CD4-positive, alpha-beta T cell treated with Interleukin-10 for 1 hour (primary cell): ENCODE results near the gene SEL1L2.

Experiments
- DNase-seq: peaks from one replicate; pipeline ENCODE4 v3.0.0-alpha.2; 2020

SEL1L2 gene

GRCh38 chr20:13927171-13927570 is 63.2 kb downstream of the SEL1L2 start:
- no peak for DNase-seq

GRCh38 chr20:13922241-13922640 is 68.2 kb downstream of the SEL1L2 start:
- no peak for DNase-seq

- DNase-seq = no peak
Measured at GRCh38 chr20:13915284-13915683, 75.1 kb downstream of the SEL1L2 start.

- DNase-seq = no peak
Measured at GRCh38 chr20:13913572-13913971, 76.8 kb downstream of the SEL1L2 start.

GRCh38 chr20:13913131-13913530 is 77.3 kb downstream of the SEL1L2 start:
- no peak for DNase-seq

GRCh38 chr20:13910492-13910891 is 79.9 kb downstream of the SEL1L2 start:
- no peak for DNase-seq

GRCh38 chr20:13909067-13909466 is 81.3 kb downstream of the SEL1L2 start:
- no peak for DNase-seq

- DNase-seq = no peak
Measured at GRCh38 chr20:13904766-13905165, 85.6 kb downstream of the SEL1L2 start.

- no peak for DNase-seq
Measured at GRCh38 chr20:13900496-13900895, 89.9 kb downstream of the SEL1L2 start.

GRCh38 chr20:13898012-13898612 is 92.3 kb downstream of the SEL1L2 start:
- no peak for DNase-seq

GRCh38 chr20:13891575-13891974 is 98.8 kb downstream of the SEL1L2 start:
- no peak for DNase-seq

- no peak for DNase-seq
Measured at GRCh38 chr20:13884803-13885202, 105.6 kb downstream of the SEL1L2 start.

GRCh38 chr20:13883425-13883824 is 107.0 kb downstream of the SEL1L2 start:
- no peak for DNase-seq

GRCh38 chr20:13878566-13878965 is 111.8 kb downstream of the SEL1L2 start:
- DNase-seq = no peak

GRCh38 chr20:13877793-13878192 is 112.6 kb downstream of the SEL1L2 start:
- no peak for DNase-seq

- no peak for DNase-seq
Measured at GRCh38 chr20:13875265-13875811, 115.1 kb downstream of the SEL1L2 start.

GRCh38 chr20:13874394-13875157 is 115.8 kb downstream of the SEL1L2 start:
- no peak for DNase-seq

- DNase-seq = no peak
Measured at GRCh38 chr20:13873831-13874230, 116.6 kb downstream of the SEL1L2 start.

- DNase-seq = no peak
Measured at GRCh38 chr20:13870170-13870748, 120.2 kb downstream of the SEL1L2 start.

- no peak for DNase-seq
Measured at GRCh38 chr20:13868331-13868730, 122.1 kb downstream of the SEL1L2 start.

- DNase-seq = no peak
Measured at GRCh38 chr20:13865791-13866351, 124.5 kb downstream of the SEL1L2 start.

GRCh38 chr20:13865156-13865555 is 125.3 kb downstream of the SEL1L2 start:
- DNase-seq = no peak

GRCh38 chr20:13863244-13863643 is 127.2 kb downstream of the SEL1L2 start:
- no peak for DNase-seq

GRCh38 chr20:13862245-13862644 is 128.2 kb downstream of the SEL1L2 start:
- DNase-seq = no peak
